T-helper 17 cell (primary cell): ENCODE measurements around the gene RPS6KL1. TPM values are rescaled to one million over a fixed set of nuclear protein-coding genes. Genes with fewer than 3 reads are reported as not detected.

Experiments used
- ATAC-seq: fragments of 150-1000 bp; cut with Tn5 transposase; 2 replicates; pipeline ENCODE4 v1.10.0; 2021; ENCODE audit warnings: mild to moderate bottlenecking, moderate library complexity
- DNase-seq, 3 donors: peaks; one replicate each; pipeline versions ENCODE4 v3.0.0 to v3.0.0-alpha.2; 2020 to 2021
- H3K9me3 ChIP-seq: one replicate; pipeline ENCODE4 v1.7.0; 2013; ENCODE audit warnings: low read length, mild to moderate bottlenecking; ENCODE audit not compliant: control insufficient read depth, poor library complexity, severe bottlenecking
- H3K27ac Mint-ChIP-seq: one replicate; pipeline ENCODE4 v1.8.0; 2022; ENCODE audit warnings: mild to moderate bottlenecking, moderate library complexity, mixed read lengths
- H3K27me3 Mint-ChIP-seq: one replicate; pipeline ENCODE4 v1.8.0; 2022; ENCODE audit warnings: mixed read lengths
- H3K36me3 Mint-ChIP-seq: one replicate; pipeline ENCODE4 v1.8.0; 2022; ENCODE audit warnings: low read depth, mixed read lengths
- H3K4me1 Mint-ChIP-seq: one replicate; pipeline ENCODE4 v1.8.0; 2022; ENCODE audit warnings: mild to moderate bottlenecking, mixed read lengths
- H3K4me3 Mint-ChIP-seq: one replicate; pipeline ENCODE4 v1.8.0; 2022; ENCODE audit warnings: mild to moderate bottlenecking, moderate library complexity, mixed read lengths
- total RNA-seq, 4 donors: library from RNA in 2 of 4; stranded (reverse) in 2 of 4; gene quantifications; one replicate each; pipeline ENCODE4 v1.2.3 and lab custom pipeline; 2022 to 2026

The RPS6KL1 gene
- total RNA-seq, 2 donors from 2014 or later: 1.0 to 1.9 TPM

- H3K4me3 Mint-ChIP-seq: no peak overlapping the region
- H3K4me1 Mint-ChIP-seq: peaks cover 14% of the 10 kb centered on the region
- no peak for ATAC-seq
- no peaks in the 10 kb centered on the region for H3K36me3 Mint-ChIP-seq
- no peaks in the 10 kb centered on the region for H3K9me3 ChIP-seq
- DNase-seq: no peak
- H3K27ac Mint-ChIP-seq: no peak overlapping the region
- H3K27me3 Mint-ChIP-seq: no peaks in the 10 kb centered on the region
Observed at GRCh38 chr14:74855021-74855420, 68.0 kb downstream of the RPS6KL1 start.

Other genes with a start within 250 kb of the RPS6KL1 start
- gene AREL1, start 210.2 kb downstream of the RPS6KL1 start, total RNA-seq: 10 to 100 TPM; 44.9 to 49.0 TPM
- 10 to 100 TPM; 37.2 to 39.5 TPM for gene FCF1, start 210.1 kb downstream of the RPS6KL1 start, total RNA-seq
- gene YLPM1, start 159.9 kb downstream of the RPS6KL1 start, total RNA-seq: 10 to 100 TPM; 90.2 to 90.9 TPM
- not detected for gene PROX2, start 47.1 kb downstream of the RPS6KL1 start, total RNA-seq
- 100 to 1,000 TPM; 127 to 134 TPM for gene DLST, start 41.3 kb downstream of the RPS6KL1 start, total RNA-seq
- gene PGF, start 32.3 kb upstream of the RPS6KL1 start, total RNA-seq: not detected
- 10 to 100 TPM; 22.9 to 25.9 TPM for gene EIF2B2, start 79.7 kb upstream of the RPS6KL1 start, total RNA-seq
- 10 to 100 TPM; 16.5 to 22.0 TPM for gene MLH3, start 128.2 kb upstream of the RPS6KL1 start, total RNA-seq
- 10 to 100 TPM; 11.3 to 16.1 TPM for gene ACYP1, start 140.8 kb upstream of the RPS6KL1 start, total RNA-seq
- gene ZC2HC1C, start 146.4 kb upstream of the RPS6KL1 start, total RNA-seq: under 1 TPM; 0.20 to 0.76 TPM
- gene NEK9, start 203.8 kb upstream of the RPS6KL1 start, total RNA-seq: 10 to 100 TPM; 61.7 to 63.6 TPM